HepG2 (cell line): Measurements from ENCODE around the gene ALDOA. TPM values are rescaled to one million over a fixed set of nuclear protein-coding genes. Genes with fewer than 3 reads are reported as not detected.

Experiments
- BORCS8-MEF2B ChIP-seq: sonication (generic); formaldehyde crosslinking; IDR thresholded peaks from 2 replicates; pipeline ENCODE4 v1.8.0; 2022; ENCODE audit warnings: mild to moderate bottlenecking, missing genetic modification reagents
- CTCF ChIP-seq: sonication (generic); formaldehyde crosslinking; IDR thresholded peaks from 2 replicates; pipeline ENCODE4 v1.5.0; 2020; ENCODE audit warnings: mild to moderate bottlenecking, missing genetic modification reagents, moderate library complexity
- EZH2 ChIP-seq: conservative IDR thresholded peaks from 2 replicates; pipeline ENCODE4 v1.6.1; 2012; ENCODE audit warnings: mild to moderate bottlenecking, low read depth, low read length, moderate library complexity
- MZF1 ChIP-seq: sonication (generic); formaldehyde crosslinking; IDR thresholded peaks from 2 replicates; pipeline ENCODE4 v1.8.1; 2023; ENCODE audit warnings: mild to moderate bottlenecking, missing genetic modification reagents, borderline replicate concordance
- RBM22 ChIP-seq: fragments of 200-400 bp; formaldehyde crosslinking; optimal IDR thresholded peaks from 2 replicates; pipeline ENCODE3; 2017; ENCODE audit warnings: mild to moderate bottlenecking, low read length, moderate library complexity
- TAF1 ChIP-seq: sonication (generic); formaldehyde crosslinking; IDR thresholded peaks from 2 replicates; pipeline ENCODE4 v1.4.0; 2020; ENCODE audit warnings: missing genetic modification reagents
- THAP11 ChIP-seq: IDR thresholded peaks from 2 replicates; pipeline ENCODE4 v1.6.1; 2016; ENCODE audit warnings: missing biosample characterization, missing genetic modification reagents
- ZBTB4 ChIP-seq: sonication (generic); formaldehyde crosslinking; IDR thresholded peaks from 2 replicates; pipeline ENCODE4 v1.4.0; 2020; ENCODE audit warnings: missing genetic modification reagents, mild to moderate bottlenecking, borderline replicate concordance
- ZBTB40 ChIP-seq, 2 experiments: fragments of 450-650 bp in 1 of 2; sonication (generic) in 1 of 2; formaldehyde crosslinking in 1 of 2; IDR thresholded peaks; 2 replicates each; pipeline versions ENCODE4 v1.6.1 to v1.8.0; 2016 to 2022; ENCODE audit warnings: antibody characterized with exemption in 1 of 2, mild to moderate bottlenecking in 1 of 2, missing genetic modification reagents in 1 of 2
- ZC3H13 ChIP-seq: sonication (generic); formaldehyde crosslinking; IDR thresholded peaks from 2 replicates; pipeline ENCODE4 v1.8.1; 2023; ENCODE audit warnings: mild to moderate bottlenecking, missing genetic modification reagents, moderate library complexity
- ZFX ChIP-seq: sonication (generic); formaldehyde crosslinking; IDR thresholded peaks from 2 replicates; pipeline ENCODE4 v1.4.0; 2020; ENCODE audit warnings: mild to moderate bottlenecking, low read depth, missing genetic modification reagents, moderate library complexity
- ZNF138 ChIP-seq: sonication (generic); formaldehyde crosslinking; IDR thresholded peaks from 2 replicates; pipeline ENCODE4 v1.5.0; 2020; ENCODE audit warnings: mild to moderate bottlenecking, low read depth, missing genetic modification reagents
- ZNF761 ChIP-seq: sonication (generic); formaldehyde crosslinking; conservative IDR thresholded peaks from 2 replicates; pipeline ENCODE4 v1.4.0; 2020; ENCODE audit warnings: mild to moderate bottlenecking, missing genetic modification reagents
- polyA plus RNA-seq, 8 experiments: library from polyadenylated mRNA; depleted of rRNA in 3 of 8; stranded (reverse) in 7 of 8; unstranded in 1 of 8; fragments of >200 nt; fragmentation: Illumina TruSeq in 4 of 8; extraction: Trizol in 4 of 8; gene quantifications; 2 replicates each; pipeline versions ENCODE4 v1.2.1 to v1.2.3, GENCODE V29; 2011 to 2016; ENCODE audit warnings: low read depth in 4 of 8, missing spikeins in 1 of 8, mixed read lengths in 1 of 8; ENCODE audit not compliant: insufficient read depth in 1 of 8
- total RNA-seq, 5 experiments: library from RNA; depleted of rRNA; stranded (reverse); fragments of >200 nt; fragmentation: Illumina TruSeq; extraction: Trizol; gene quantifications; 2 replicates each; pipeline ENCODE4 v1.2.3, GENCODE V29; 2016; ENCODE audit warnings: low read depth in 1 of 5

Gene ALDOA
- total and polyA plus RNA-seq, 2 of the 13 experiments (the other 11 are each of a cell fraction or from before 2014, with no cell fraction given), result 925 to 1,884 TPM

GRCh38 chr16:30068750-30069610 lies 3.4 kb downstream of the ALDOA start (continued):
- TF ChIP-seq ZBTB40 (IDR thresholded peaks at IDR 0.05) (no peak), ZBTB40 (CRISPR knock-in tag; IDR thresholded peaks at IDR 0.05) (peak; percentile 53; the same call in 1 of the 2 replicates), ZC3H13 (CRISPR knock-in tag) (peak; percentile 45), ZNF761 (CRISPR knock-in tag) (0 out of 2 replicates have a peak, but pooled peaks have one; percentile 12), ZBTB4 (CRISPR knock-in tag) (peak; percentile 53; the same call in 1 of the 2 replicates), THAP11 (CRISPR knock-in tag) (0 out of 2 replicates have a peak, but pooled peaks have one; percentile 31), CTCF (peak; percentile 75), TAF1 (CRISPR knock-in tag) (peak; percentile 30; the same call in 1 of the 2 replicates), RBM22 (peak; percentile 26), MZF1 (0 out of 2 replicates have a peak, but pooled peaks have one; percentile 70), ZNF138 (no peak), BORCS8-MEF2B (peak; percentile 28; the same call in 1 of the 2 replicates), ZFX (CRISPR knock-in tag) (no peak; the same call in 1 of the 2 replicates), EZH2 (no peak)
